ENCODE results near the gene ACSF3.

The ACSF3 gene

DNA sequence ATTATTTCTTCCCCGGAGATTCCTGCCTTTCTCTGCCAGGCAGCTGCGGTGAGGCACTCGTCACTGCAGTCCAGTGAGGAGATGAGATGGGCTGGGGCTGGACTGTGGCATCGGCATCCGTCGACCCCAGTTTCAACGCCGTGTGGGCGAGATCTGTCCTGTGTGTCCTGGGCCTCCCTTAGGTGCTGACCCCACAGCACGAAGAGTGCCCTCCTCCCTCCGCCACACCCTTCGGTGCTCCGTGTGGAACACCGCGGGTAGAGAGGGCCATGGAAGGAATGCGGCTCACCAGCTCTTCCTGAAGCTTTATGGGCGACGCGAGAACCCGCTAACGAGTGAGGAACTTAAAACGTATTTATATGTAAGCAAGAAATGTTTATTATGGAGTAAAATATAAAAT lies 17.6 kb downstream of the ACSF3 start:
- no peak for DNase-seq (ENCODE audit: low read depth, low spot score)

DNA sequence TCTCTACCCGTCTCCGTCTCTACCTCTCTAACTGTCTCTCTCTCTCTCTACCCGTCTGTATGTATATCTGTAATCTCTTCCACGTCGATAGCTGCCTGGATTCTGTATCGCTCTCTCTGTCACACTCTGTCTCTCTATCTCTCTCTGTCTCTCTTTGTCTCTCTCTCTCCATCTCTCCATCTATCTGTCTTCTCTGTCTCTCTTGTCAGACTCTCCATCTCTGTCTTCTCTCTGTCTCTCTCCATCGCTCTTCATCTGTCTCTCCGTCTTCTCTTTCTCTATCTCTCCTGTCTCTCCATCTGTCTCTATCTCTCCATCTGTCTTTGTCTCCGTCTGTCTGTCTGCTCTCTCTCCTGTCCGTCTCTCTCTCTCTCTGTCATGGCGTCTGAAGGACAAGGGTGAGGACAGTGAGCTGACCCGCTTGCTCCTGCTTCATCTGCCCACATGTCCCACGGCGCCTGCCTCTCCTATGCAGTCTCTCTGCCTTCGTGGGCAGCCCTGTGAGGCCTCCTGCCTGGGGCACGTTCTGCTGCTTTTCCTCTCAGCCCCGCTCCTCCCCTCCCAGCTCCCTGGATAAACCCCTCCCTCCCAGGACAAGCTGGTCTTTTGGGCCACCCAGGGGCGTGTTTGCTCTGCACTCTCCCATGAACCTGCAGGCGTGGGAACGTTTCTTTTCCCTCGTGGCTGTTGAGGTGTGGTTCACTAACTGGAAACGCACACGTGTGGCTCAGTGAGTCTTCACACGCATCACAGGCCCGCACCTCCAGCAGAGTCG lies 18.9 kb downstream of the ACSF3 start:
- no peak for DNase-seq (ENCODE audit: low read depth, low spot score)

DNA sequence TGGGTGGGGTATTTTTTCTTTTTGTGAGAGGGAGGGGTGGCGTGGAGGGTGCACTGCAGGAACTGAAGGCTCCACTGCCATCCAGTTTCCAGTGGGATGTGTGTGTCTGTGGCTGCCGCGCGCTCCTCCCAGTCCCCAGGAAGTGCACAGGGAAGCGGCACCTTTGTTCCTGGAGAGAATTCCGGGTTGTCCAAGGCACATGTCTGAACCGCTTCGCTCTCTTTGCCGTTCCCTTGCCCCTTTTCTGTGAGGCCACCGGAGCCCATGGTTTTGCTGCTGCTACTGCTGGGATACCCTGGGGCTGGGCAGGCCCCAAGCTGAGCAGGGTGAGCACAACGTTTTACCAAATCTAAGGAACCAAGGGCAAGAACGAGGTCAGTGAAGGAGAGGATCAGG lies 19.5 kb downstream of the ACSF3 start:
- no peak for DNase-seq (ENCODE audit: low read depth, low spot score)

DNA sequence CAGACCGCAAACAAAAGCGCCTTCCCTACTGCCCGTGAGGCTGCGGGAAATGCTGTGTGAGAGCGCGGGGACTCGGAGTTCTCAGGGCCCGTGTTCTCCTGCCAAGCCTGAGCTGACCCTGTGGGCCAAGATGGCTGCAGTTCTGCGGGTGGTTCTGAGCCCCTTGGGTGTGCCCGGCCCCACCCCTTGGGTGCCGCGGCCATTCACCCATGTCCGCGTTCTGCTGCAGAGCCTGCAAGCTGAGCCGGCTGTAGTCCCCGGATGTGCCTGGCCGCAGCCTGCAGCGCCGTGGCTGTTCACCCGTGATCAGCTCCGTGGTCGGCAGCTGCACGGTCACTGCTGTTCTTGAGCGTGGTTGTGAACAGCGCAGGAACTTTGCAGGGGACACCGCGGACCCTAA lies 20.0 kb downstream of the ACSF3 start:
- DNase-seq (ENCODE audit: low read depth, low spot score) = no peak

DNA sequence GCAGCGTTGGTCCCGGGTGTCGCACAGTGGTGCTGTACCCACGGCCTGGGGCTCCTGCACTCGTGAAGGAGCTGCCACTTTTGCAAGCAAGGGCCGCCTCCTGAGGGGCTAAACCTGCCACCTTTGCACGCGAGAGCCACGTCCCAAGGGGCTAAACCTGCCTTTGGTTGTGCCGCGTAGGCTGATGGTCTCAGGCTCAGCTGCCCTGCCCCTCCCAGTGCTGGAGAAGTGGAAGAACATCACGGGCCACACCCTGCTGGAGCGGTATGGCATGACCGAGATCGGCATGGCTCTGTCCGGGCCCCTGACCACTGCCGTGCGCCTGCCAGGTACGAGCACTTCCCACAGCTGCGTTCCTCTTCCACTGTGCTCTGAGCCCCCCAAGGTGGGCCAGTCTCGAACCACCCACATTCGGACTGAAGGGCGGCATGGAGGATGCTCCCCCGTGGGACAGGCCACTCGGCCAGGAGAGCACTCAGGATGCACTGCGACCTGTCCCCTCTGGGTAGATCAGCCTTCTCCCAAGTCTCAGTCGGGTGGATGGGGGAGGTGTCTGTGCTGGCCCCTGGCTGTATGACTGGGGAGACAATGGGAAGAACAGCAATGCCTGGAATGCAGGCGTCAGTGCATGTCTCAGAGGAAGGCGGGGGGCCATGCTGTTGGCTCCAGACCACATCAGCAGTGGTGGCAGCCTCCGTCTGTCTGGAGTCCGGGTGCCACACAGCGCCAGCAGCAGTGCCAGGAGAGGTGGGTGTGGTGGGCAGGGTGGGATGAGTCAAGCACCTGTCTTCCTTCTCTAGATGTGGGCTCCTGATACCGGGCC lies 20.7 kb downstream of the ACSF3 start:
- DNase-seq (ENCODE audit: low read depth, low spot score) = no peak

DNA sequence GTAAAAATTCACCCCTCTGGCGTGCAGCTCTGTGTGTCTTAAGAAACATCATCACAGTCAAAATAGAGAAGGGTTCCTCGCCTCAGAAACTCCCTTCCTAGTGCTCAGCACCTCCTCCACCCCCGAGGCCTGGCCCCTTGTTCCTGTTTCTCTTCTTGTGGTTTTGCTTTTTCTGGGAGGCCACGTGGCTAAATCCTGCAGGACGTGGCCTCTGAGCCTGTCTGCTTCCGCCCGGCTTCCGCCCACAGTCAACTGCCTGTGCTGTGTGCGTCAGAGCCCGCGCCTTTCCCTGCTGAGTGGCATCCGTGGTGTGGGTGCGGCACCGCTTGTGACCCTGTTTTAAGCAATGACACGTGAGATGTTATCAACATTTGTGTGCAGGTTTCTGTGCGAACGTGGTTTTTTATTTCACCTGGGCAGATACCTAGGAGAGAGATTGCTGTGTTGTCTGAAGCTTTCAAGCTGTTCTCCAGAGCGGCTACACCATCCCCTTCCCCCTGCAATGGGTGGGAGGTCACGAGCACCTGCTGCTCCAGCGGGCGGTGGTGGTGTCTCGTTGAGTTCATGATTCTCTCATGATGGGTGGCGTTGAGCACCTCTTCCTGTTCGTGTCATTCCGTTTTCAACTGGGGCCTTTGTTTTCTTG lies 21.7 kb downstream of the ACSF3 start:
- no peak for DNase-seq (ENCODE audit: low read depth, low spot score)

DNA sequence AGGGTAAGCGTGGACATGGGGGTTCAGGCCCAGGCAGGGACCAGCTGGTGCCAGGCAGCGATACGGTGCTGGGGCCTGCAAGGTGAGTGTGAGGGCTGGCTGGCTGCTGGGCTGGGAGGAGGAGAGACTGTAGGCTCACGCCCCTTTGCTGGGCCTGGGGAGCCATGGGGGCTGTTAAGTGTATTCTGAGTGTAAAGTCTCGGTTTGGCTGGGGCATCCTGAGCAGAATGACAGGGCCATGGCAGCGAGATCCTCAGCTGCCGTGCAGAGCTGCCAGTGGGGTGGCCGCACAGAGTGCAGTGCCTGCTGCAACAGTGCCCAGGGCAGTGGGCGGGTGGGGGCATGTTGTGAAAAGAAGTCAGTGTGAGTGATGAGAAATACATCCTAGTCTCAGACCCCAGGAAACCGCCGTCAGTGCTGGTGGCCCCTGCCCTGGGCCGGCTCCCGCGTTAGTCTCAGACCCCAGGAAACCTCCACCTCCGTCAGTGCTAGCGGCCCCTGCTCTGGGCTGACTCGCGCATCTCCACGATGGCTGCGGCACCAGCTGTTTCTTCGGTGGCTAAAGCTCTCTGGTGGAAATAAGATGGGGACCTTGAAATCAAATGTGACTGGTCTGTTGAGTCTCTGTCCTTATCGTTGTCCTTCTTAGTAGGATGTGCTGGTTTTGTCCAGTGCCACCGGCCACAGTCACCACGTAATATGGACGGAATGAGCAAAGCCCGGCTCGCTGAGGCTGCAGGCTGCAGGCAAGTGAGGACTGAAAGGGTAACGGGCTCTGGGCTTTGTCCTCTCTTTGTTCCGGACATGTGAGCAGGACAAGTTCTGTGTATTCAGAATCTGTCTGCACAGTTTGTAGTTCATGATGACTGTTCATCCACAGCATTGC lies 22.9 kb downstream of the ACSF3 start:
- DNase-seq (ENCODE audit: low read depth, low spot score) = no peak

DNA sequence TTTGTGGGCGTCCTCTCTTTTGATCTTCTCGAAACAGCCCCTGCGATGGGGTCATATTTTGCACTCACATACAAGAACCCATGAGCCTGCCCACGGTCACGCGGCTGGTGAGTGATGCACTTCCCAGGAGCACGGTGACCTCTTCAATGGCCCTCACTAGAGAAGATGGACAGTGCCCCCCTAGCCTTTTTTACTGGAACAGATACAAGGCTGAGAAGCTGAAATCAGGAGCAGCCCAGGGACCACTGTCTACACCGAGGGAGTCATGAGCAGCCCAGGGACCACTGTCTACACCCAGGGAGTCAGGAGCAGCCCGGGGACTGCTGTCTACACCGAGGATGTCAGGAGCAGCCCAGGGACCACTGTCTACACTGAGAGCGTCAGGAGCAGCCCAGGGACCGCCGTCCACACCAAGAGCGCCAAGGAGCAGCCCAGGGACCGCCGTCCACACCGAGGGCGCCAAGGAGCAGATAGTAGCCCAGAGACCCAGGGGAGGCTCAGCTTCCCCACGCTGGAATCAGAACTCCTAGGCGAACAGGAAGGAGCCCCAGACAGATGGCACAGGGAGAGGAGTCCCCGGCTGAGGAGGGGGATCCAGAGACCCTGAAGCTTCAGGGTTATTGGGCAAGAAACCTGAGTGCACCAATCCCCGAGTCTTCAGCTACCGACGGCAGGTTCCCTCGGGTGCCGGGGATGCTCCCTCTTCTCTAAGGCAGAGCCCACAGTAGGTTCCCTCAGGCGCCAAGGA lies 23.7 kb downstream of the ACSF3 start:
- no peak for DNase-seq (ENCODE audit: low read depth, low spot score)

DNA sequence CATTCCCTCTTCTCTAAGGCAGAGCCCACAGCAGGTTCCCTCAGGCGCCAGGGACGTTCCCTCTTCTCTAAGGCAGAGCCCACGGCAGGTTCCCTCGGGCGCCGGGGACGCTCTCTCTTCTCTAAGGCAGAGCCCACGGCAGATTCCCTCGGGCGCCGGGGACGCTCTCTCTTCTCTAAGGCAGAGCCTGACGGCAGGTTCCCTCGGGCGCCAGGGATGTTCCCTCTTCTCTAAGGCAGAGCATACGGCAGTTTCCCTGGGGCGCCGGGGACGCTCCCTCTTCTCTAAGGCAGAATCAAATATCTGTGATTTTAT lies 24.3 kb downstream of the ACSF3 start:
- no peak for DNase-seq (ENCODE audit: low read depth, low spot score)

DNA sequence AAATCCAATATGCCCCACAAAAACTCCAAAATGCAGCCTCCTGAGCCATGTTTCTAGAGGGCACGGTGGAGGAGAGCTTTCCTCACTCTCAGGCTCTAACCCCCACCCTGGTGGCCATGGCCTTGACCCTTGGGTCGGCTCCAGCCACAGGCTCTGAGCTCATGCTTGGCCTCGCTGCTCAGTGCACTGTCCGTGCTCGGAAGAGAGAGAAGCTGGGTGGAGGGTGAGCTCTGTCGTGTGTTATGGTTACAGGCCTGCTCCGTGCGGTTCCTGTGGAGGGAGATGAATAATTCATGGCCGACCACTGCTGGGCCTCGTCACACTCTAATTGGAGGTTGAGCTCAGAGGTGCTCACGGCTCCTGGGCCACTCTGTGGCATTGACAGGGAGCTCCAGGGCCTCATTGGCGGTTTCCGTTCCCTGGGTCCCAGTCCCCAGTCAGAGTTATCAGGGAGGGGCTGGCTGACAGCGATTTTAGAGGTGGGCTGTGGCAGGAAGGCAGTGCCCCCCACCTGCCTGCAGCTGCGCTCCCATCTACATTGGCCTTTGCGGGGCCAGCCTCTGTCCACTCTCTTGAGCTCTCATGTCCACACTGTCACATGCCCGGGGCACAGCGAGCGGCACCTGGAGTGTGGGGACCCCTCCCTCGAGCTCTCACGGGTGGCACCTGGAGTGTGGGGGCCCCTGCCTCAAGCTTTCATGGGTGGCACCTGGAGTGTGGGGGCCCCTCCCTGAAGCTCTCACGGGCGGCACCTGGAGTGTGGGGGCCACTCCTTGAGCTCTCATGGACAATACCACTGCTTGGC lies 24.9 kb downstream of the ACSF3 start:
- DNase-seq (ENCODE audit: low read depth, low spot score) = no peak

DNA sequence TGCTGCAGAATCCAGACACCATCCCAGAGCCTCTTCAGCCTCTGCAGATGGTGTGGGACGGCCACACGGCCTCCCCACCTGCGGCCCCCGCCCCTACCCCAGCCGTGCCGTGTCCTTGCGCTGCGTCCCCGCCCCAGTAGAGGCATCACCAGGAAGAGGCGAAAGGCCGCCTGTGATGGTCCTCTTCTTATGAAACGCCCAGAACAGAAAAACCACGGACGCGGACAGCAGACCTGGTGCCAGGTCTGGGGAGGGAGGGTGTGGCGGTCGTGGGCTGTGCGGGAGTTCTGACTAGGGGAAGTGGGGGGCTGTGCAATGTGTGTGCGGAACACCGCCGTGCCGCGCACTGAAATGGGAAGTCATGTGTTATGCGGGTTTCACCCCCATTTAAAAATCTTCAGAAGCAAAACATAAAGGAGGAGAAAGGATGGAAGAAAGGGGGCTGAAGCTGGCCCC lies 25.5 kb downstream of the ACSF3 start:
- no peak for DNase-seq (ENCODE audit: low read depth, low spot score)

DNA sequence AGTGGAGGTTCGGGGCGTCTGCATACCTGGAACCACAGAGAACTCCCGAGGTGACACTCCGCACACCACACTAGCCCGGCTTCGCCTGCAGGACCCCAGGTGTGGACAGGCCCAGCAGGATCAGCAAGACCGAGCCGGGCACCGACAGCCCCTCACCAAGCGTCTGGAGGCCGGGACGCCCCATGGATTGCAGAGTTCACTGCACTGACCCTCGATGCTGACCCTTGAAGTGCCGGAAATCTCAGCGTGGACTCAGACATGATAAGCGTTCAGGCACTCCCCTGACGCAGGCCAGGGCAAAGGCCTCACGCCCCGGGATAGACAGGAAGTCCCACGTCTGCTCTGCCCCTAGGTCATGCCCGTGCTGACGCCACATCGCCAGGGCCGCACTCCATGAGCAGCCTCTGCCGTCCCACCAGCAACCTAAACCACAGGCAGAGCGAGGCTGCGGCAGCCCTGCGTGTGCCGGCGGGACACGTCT lies 26.0 kb downstream of the ACSF3 start:
- no peak for DNase-seq (ENCODE audit: low read depth, low spot score)

DNA sequence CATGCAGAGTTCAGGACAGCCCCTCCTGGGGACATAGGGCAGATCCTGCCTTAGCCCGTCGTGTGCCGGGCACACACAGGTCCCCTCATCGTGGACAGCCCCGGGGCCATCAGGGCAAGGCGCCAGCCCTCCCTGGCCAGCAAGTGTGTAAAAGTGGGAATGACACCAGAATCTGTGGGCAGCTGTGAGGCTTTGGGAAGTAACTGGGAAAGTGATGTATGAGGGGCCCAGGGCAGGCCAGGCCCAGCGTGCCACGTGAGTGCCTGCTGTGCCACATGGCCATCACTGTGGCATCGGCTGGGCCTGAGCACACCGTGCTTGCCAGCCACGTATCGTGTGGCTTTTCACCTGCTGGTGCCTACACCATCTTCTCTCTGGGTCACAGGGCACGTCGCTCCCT lies 26.6 kb downstream of the ACSF3 start:
- no peak for DNase-seq (ENCODE audit: low read depth, low spot score)

DNA sequence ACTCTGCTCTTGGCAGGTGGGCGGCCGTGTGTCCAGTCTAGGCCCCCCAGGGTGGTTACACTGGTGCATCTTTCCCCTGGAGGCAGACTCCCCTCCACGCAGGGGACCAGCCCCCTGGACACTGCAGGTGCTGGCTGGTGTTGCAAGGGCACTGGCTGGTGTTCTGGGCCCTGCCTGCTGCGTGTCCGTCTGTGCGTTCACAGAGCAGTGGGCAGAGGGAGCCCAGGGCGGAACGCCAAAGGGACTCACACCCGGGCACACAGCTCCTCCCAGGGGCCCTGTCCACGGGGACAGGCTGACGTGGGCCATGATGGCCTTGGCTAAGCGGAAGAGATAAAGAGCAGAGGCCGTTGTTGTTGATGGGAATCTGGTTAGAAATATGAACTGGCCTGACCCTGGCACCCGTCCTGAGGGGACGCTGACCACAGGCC lies 27.3 kb downstream of the ACSF3 start:
- DNase-seq (ENCODE audit: low read depth, low spot score) = no peak

DNA sequence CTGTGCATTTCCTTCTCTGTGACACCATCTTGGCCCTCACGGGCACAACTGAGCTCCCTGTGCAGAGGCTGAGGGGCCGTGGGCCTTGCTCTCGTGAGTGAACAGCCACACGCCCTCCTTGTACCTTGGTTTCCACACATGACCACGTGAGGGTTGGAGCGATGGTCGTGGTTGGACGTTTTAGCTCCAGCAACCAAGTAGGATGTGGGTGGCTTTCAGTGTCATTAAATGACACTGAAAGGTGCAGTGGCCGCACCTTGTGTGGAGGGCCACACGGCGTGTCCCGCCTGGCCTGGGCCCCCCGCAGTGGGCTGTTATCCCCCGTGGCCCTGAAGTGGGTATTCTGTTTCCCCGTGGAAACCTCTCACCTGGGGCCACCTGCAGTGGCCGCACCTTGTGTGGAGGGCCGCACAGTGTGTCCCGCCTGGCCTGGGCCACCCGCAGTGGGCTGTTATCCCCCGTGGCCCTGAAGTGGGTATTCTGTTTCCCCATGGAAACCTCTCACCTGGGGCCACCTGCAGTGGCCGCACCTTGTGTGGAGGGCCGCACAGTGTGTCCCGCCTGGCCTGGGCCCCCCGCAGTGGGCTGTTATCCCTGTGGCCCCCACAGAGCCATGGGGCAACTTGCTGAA lies 28.2 kb downstream of the ACSF3 start:
- no peak for DNase-seq (ENCODE audit: low read depth, low spot score)

DNA sequence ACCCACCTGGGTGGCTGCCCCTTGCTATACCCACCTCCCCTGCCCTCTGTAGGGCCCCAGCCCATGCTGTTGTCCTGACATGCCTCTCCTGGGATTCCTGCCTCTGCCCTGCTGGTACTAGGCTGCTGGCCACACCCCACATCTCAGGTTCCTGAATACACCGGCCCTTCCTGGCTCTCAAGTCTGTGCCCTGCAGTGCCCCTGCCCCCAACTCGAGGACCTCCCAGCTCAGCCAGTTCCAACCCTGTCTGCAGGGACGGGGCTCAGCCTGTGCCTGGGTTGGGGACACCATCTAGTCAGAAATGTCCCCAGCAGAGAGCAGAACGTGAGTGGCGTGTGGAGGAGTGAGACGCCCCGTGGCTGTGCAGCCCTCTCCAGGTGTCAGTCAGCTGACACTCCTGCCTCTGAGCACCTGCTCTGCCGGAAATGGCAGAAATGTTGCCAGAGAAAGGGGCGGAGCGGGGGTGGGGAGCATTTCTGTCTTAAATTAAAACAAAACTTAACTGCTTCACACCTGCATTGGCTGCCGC lies 28.7 kb downstream of the ACSF3 start:
- no peak for DNase-seq (ENCODE audit: low read depth, low spot score)

DNA sequence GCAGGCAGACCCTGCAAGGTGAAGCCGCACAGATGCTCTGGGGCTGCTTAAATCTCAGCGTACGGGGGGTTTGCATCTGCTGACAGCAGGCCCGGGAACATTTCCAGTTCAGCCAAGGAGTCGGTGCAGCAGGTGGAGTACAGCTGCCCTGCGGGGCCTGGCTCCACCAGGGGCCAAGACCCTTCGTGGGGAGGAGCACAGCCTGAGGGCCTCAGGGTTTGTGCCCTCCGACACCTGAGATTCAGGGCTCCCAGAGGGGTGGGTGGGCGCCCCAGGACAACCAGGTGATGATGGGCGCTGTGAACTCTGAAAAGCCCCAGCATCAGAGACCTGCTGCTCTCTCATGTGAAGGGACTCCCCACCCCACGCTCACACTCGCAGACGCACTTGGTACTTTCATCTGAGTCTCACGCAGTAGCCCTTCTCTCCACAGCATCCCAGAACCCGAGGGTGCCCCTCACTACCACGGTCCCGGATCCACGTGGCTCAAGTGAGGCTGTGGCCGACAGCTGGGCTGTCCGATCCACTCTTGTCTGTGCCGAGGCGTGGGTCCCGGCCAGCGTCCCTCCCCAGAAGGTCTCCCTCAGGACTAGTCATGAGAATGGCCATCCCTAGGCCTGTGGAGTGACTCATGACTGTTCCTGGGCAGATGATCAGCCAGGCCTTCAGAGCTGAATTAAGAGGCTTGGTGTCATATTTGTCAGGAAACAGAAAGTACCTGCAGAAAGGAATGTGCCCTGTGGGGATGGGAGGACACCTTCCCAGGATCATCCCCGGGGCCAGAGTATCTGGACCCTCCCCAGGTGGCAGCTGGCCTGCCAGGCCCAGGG lies 29.6 kb downstream of the ACSF3 start:
- no peak for DNase-seq (ENCODE audit: low read depth, low spot score)

DNA sequence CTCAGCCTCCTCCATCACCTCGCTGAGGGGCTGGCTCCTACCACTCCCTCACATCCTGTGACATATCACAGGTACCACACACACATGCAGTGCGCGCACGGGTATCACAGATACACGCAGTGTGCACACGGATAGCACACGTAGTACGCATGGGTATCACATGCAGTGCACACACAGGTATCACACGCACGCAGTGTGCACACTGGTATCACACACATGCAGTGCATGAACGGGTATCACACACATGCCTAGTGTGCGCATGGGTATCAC lies 30.1 kb downstream of the ACSF3 start:
- DNase-seq (ENCODE audit: low read depth, low spot score) = no peak

DNA sequence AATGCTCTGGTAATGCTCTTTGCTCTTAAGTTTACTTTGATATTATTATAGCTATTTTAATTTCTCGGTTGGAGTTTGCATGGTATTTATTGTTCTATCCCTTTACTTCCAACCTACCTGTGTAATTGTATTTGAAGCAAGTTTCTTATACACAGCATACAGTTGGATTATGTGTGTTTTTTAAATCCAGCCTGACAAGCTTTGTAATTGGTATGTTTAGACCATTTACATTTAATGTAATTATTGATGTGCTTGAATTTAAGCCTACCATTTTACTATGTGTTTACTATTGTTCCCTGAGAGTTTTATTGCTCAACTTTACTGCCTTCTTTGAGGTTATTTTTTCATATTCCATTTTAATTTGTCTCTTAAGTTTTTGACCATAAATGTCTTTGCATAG lies 35.7 kb downstream of the ACSF3 start:
- DNase-seq (ENCODE audit: low read depth, low spot score) = no peak

Data from iPS DF 19.7 (cell line).